ENCODE measurements around the gene LURAP1L.

Gene LURAP1L

GRCh38 chr9:12813960-12814876, 39.4 kb downstream of the LURAP1L start:
- peaks cover 12% of the 10 kb centered on the region for H3K9me3 Mint-ChIP-seq
- no peak overlapping the region for H3K27ac Mint-ChIP-seq
- H3K36me3 Mint-ChIP-seq (ENCODE audit: low read depth), result no peaks in the 10 kb centered on the region
- no peak overlapping the region for H3K4me3 Mint-ChIP-seq
- H3K4me1 Mint-ChIP-seq (ENCODE audit: low read depth), result no peaks in the 10 kb centered on the region
- H3K27me3 Mint-ChIP-seq (ENCODE audit: low read depth), result no peaks in the 10 kb centered on the region

DNA sequence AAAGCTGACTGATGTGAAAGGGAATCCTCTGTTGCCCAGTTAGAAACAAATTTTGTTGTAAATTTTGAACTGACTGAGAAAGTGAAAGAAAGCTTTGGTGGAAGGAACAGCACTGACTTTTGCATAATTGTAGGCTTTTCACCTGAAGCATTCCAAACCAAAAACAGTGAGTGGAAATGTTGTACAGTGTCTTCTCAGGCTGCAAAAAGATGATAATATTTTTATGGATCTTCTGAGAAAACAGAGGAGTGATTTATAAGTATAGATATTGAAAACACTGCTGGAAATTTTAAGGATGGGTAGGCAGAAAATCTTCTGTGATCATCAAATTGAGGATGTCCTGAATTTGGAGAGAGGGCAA, 40.0 kb downstream of the LURAP1L start:
- H3K27me3 Mint-ChIP-seq (ENCODE audit: low read depth), result no peaks in the 10 kb centered on the region
- H3K36me3 Mint-ChIP-seq (ENCODE audit: low read depth), result no peaks in the 10 kb centered on the region
- H3K9me3 Mint-ChIP-seq, result peaks cover 12% of the 10 kb centered on the region
- H3K27ac Mint-ChIP-seq, result no peak overlapping the region
- no peak overlapping the region for H3K4me3 Mint-ChIP-seq
- H3K4me1 Mint-ChIP-seq (ENCODE audit: low read depth), result no peaks in the 10 kb centered on the region

DNA sequence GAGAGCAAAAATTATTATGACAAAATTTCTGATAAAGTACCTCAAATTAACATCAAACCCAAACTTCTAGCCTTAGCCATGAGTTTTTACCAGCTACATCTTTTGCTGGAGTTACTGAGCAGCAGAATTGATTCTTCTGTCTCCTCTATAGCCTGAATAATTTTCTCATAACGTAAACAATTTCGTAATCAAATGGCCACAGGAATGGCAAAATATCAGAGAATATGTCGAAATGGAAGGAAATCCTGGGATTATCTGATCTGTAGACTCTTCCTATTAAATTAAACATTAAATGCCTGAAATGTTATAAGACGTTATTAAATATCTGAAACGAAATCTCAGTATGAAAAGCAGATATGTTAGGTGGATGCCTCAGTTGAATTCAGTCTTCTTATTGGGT, 41.1 kb downstream of the LURAP1L start:
- Mint-ChIP-seq H3K9me3 (peaks cover 12% of the 10 kb centered on the region), H3K27ac (no peak overlapping the region), H3K4me1 (ENCODE audit: low read depth) (no peaks in the 10 kb centered on the region), H3K36me3 (ENCODE audit: low read depth) (no peaks in the 10 kb centered on the region), H3K27me3 (ENCODE audit: low read depth) (no peaks in the 10 kb centered on the region), H3K4me3 (no peak overlapping the region)

- H3K4me1 Mint-ChIP-seq (ENCODE audit: low read depth), result no peaks in the 10 kb centered on the region
- peaks cover 8% of the 10 kb centered on the region for H3K9me3 Mint-ChIP-seq
- no peaks in the 10 kb centered on the region for H3K36me3 Mint-ChIP-seq (ENCODE audit: low read depth)
- H3K4me3 Mint-ChIP-seq, result no peak overlapping the region
- H3K27ac Mint-ChIP-seq, result no peak overlapping the region
- H3K27me3 Mint-ChIP-seq (ENCODE audit: low read depth), result no peaks in the 10 kb centered on the region
These were observed 41.9 kb downstream of the LURAP1L start for GRCh38 chr9:12816656-12817101.

- H3K27me3 Mint-ChIP-seq (ENCODE audit: low read depth), result no peaks in the 10 kb centered on the region
- no peaks in the 10 kb centered on the region for H3K4me1 Mint-ChIP-seq (ENCODE audit: low read depth)
- H3K27ac Mint-ChIP-seq, result no peak overlapping the region
- peaks cover 4% of the 10 kb centered on the region for H3K9me3 Mint-ChIP-seq
- H3K4me3 Mint-ChIP-seq, result no peak overlapping the region
- H3K36me3 Mint-ChIP-seq (ENCODE audit: low read depth), result no peaks in the 10 kb centered on the region
These were observed 42.9 kb downstream of the LURAP1L start for GRCh38 chr9:12817702-12818101.

DNA sequence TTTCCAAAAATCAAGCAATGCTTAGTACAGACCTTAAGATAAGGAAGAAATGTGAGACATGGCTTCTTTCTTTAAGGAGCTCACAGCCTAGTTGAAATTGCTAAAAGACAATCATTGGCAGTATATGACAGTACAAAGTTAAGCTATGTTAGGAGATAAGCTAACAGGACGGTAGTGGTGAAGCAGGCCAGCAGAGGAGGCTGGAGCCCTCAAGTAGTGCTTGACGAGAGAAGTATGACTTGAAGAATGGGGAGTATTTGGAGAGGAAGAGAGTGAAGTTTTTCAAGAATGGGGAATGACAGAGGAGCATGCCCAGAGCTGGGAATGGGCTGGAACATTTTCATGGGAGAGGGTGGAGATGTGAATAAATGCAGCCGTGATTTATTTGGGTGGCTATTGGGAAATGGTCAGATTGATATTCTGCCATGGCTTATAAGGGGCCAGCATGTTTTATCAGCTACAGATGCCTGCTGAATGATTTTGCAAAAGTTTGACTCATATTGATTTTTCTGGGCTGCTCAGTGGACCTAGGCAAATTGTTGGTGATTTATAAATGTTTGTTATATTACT, 43.7 kb downstream of the LURAP1L start:
- H3K27ac Mint-ChIP-seq, result no peak overlapping the region

GRCh38 chr9:12819436-12820185, 44.8 kb downstream of the LURAP1L start:
- H3K9me3 Mint-ChIP-seq, result peaks cover 4% of the 10 kb centered on the region
- no peak overlapping the region for H3K4me3 Mint-ChIP-seq
- no peak overlapping the region for H3K27ac Mint-ChIP-seq
- H3K36me3 Mint-ChIP-seq (ENCODE audit: low read depth), result no peaks in the 10 kb centered on the region
- H3K27me3 Mint-ChIP-seq (ENCODE audit: low read depth), result no peaks in the 10 kb centered on the region
- H3K4me1 Mint-ChIP-seq (ENCODE audit: low read depth), result no peaks in the 10 kb centered on the region

More for the DNA sequence above, 43.7 kb downstream of the LURAP1L start:
- no peaks in the 10 kb centered on the region for H3K4me1 Mint-ChIP-seq (ENCODE audit: low read depth)
- H3K27me3 Mint-ChIP-seq (ENCODE audit: low read depth), result no peaks in the 10 kb centered on the region
- H3K9me3 Mint-ChIP-seq, result peaks cover 4% of the 10 kb centered on the region
- no peaks in the 10 kb centered on the region for H3K36me3 Mint-ChIP-seq (ENCODE audit: low read depth)
- H3K4me3 Mint-ChIP-seq, result no peak overlapping the region

- Mint-ChIP-seq H3K9me3 (peaks cover 4% of the 10 kb centered on the region), H3K27me3 (ENCODE audit: low read depth) (no peaks in the 10 kb centered on the region), H3K27ac (no peak overlapping the region), H3K36me3 (ENCODE audit: low read depth) (no peaks in the 10 kb centered on the region), H3K4me3 (no peak overlapping the region), H3K4me1 (ENCODE audit: low read depth) (no peaks in the 10 kb centered on the region)
These were observed 47.3 kb downstream of the LURAP1L start for GRCh38 chr9:12822111-12822510.

- Mint-ChIP-seq H3K27ac (no peak overlapping the region), H3K4me3 (no peak overlapping the region), H3K36me3 (ENCODE audit: low read depth) (no peaks in the 10 kb centered on the region), H3K27me3 (ENCODE audit: low read depth) (no peaks in the 10 kb centered on the region), H3K4me1 (ENCODE audit: low read depth) (no peaks in the 10 kb centered on the region), H3K9me3 (no peaks in the 10 kb centered on the region)
These were observed 52.2 kb downstream of the LURAP1L start for GRCh38 chr9:12826924-12827565.

DNA sequence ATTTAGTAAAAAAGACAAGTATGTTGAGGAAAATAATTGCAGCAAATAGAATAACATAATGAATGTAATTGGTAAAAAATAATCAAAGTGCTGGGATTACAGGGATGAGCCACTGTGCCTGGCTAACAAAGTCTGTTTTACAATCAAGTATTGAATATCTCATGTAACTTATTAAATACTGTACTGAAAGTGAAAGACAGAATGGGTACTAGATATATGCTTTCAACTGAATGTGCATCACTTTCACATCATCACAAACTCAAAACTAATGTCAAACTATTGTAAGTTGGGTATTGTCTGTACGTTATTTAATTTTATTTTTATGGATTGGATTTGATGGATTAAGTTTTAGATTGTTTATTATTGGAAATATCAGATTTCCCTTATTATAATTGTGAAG, 58.9 kb downstream of the LURAP1L start:
- Mint-ChIP-seq H3K4me3 (no peak overlapping the region), H3K9me3 (peaks cover 17% of the 10 kb centered on the region), H3K36me3 (ENCODE audit: low read depth) (no peaks in the 10 kb centered on the region), H3K27ac (no peak overlapping the region), H3K4me1 (ENCODE audit: low read depth) (no peaks in the 10 kb centered on the region), H3K27me3 (ENCODE audit: low read depth) (no peaks in the 10 kb centered on the region)

DNA sequence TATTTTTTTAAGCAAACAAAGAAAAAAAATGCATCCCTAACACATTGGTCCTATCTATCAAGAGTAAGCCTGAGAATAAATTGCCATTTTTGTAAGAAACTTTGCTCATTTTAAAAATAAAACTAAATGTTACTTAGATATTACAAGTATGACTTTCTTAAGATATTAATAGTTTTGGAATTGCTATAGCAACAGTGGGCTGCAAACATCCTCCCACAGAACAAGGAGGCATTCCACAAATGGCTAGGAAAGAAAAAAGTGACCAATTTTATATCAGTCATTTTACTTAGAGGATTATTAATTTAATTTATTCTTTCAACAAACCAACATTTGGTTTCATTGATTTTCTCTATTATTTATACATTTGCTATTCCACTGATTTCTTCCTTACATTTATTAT, 63.7 kb downstream of the LURAP1L start:
- peaks cover 24% of the 10 kb centered on the region for H3K9me3 Mint-ChIP-seq
- no peaks in the 10 kb centered on the region for H3K36me3 Mint-ChIP-seq (ENCODE audit: low read depth)
- no peaks in the 10 kb centered on the region for H3K27me3 Mint-ChIP-seq (ENCODE audit: low read depth)
- no peak overlapping the region for H3K4me3 Mint-ChIP-seq
- H3K27ac Mint-ChIP-seq, result no peak overlapping the region
- H3K4me1 Mint-ChIP-seq (ENCODE audit: low read depth), result no peaks in the 10 kb centered on the region

GRCh38 chr9:12843735-12844134, 68.9 kb downstream of the LURAP1L start:
- Mint-ChIP-seq H3K27ac (no peak overlapping the region), H3K36me3 (ENCODE audit: low read depth) (no peaks in the 10 kb centered on the region), H3K27me3 (ENCODE audit: low read depth) (no peaks in the 10 kb centered on the region), H3K9me3 (peaks cover 7% of the 10 kb centered on the region), H3K4me3 (no peak overlapping the region), H3K4me1 (ENCODE audit: low read depth) (no peaks in the 10 kb centered on the region)

DNA sequence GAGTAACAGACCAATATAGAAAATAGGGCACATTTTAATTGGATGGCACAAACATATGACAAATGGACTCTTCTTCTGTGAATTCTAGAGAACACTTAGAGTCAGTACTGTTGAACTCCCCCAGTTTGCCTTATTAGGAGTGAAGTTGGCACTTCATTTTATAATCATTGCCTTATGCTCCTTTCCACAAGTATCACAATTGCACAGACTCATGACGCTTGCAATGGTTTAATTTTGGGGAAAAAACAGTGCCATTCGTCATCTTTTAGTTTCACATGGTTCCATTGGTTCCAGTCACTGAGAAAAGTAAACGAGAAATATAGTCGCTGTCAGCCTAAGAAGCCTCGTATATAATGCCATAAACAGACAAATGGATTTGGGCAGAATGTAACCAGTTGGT, 71.2 kb downstream of the LURAP1L start:
- H3K27ac Mint-ChIP-seq, result no peak overlapping the region
- no peaks in the 10 kb centered on the region for H3K4me1 Mint-ChIP-seq (ENCODE audit: low read depth)
- no peaks in the 10 kb centered on the region for H3K36me3 Mint-ChIP-seq (ENCODE audit: low read depth)
- H3K4me3 Mint-ChIP-seq, result no peak overlapping the region
- H3K9me3 Mint-ChIP-seq, result peaks cover 7% of the 10 kb centered on the region
- no peaks in the 10 kb centered on the region for H3K27me3 Mint-ChIP-seq (ENCODE audit: low read depth)

- Mint-ChIP-seq H3K4me3 (no peak overlapping the region), H3K27me3 (ENCODE audit: low read depth) (no peaks in the 10 kb centered on the region), H3K36me3 (ENCODE audit: low read depth) (no peaks in the 10 kb centered on the region), H3K4me1 (ENCODE audit: low read depth) (no peaks in the 10 kb centered on the region), H3K27ac (no peak overlapping the region), H3K9me3 (peaks cover 3% of the 10 kb centered on the region)
These were observed 72.7 kb downstream of the LURAP1L start for GRCh38 chr9:12847561-12847960.
